Ishikawa (cell line): ENCODE data around the gene REG4.

Experiments
- CREB1 ChIP-seq: IDR thresholded peaks from 2 replicates; pipeline ENCODE4 v1.6.1; 2012; ENCODE audit warnings: low read depth
- NFIC ChIP-seq: IDR thresholded peaks from 2 replicates; pipeline ENCODE4 v1.6.1; 2012
- RAD21 ChIP-seq: IDR thresholded peaks from 2 replicates; pipeline ENCODE4 v1.6.1; 2012; ENCODE audit warnings: low read depth
- TAF1 ChIP-seq: IDR thresholded peaks from 2 replicates; pipeline ENCODE4 v1.6.1; 2012; ENCODE audit warnings: low read depth, mild to moderate bottlenecking
- YY1 ChIP-seq: IDR thresholded peaks from 2 replicates; pipeline ENCODE4 v1.6.1; 2012; ENCODE audit warnings: low read depth
- TF ChIP-seq, protein P1 (sequence below): IDR thresholded peaks from 2 replicates; pipeline ENCODE4 v1.6.1; 2012
- TF ChIP-seq, protein P2 (sequence below): IDR thresholded peaks from 2 replicates; pipeline ENCODE4 v1.6.1; 2012; ENCODE audit warnings: low read depth, mild to moderate bottlenecking

DNA sequence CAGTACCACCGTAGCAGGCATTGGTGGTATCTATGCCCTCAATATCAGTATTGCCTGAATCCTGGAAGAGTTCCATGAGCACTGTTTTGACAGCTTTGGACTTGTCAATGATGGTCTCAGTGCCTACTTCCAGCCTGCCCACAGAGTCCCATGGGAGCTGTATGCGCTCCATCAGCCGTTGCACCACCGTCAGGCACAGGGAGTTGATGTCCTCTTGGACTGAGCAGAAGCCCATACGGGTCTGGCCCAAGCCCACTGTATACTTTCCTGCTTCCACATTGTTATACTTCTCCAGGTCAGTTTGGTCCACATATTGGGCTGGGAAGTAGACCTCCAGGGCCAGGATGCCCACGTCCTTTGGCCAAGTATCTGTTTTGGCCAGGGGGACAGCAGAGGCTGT is 47.0 kb downstream of the REG4 start:
- TF ChIP-seq CREB1 (no peak), YY1 (no peak), NFIC (no peak), TAF1 (no peak), RAD21 (no peak)
- TF ChIP-seq, protein P1, sequence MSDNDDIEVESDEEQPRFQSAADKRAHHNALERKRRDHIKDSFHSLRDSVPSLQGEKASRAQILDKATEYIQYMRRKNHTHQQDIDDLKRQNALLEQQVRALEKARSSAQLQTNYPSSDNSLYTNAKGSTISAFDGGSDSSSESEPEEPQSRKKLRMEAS = no peak
- TF ChIP-seq, protein P2, sequence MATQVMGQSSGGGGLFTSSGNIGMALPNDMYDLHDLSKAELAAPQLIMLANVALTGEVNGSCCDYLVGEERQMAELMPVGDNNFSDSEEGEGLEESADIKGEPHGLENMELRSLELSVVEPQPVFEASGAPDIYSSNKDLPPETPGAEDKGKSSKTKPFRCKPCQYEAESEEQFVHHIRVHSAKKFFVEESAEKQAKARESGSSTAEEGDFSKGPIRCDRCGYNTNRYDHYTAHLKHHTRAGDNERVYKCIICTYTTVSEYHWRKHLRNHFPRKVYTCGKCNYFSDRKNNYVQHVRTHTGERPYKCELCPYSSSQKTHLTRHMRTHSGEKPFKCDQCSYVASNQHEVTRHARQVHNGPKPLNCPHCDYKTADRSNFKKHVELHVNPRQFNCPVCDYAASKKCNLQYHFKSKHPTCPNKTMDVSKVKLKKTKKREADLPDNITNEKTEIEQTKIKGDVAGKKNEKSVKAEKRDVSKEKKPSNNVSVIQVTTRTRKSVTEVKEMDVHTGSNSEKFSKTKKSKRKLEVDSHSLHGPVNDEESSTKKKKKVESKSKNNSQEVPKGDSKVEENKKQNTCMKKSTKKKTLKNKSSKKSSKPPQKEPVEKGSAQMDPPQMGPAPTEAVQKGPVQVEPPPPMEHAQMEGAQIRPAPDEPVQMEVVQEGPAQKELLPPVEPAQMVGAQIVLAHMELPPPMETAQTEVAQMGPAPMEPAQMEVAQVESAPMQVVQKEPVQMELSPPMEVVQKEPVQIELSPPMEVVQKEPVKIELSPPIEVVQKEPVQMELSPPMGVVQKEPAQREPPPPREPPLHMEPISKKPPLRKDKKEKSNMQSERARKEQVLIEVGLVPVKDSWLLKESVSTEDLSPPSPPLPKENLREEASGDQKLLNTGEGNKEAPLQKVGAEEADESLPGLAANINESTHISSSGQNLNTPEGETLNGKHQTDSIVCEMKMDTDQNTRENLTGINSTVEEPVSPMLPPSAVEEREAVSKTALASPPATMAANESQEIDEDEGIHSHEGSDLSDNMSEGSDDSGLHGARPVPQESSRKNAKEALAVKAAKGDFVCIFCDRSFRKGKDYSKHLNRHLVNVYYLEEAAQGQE = no peak
